NCI-H146 treated with DMSO at 0.1 percent for 48 hours (cell line): ENCODE results near the gene PAF1.

Experiments used
- DNase-seq: peaks from one replicate; lab custom pipeline; 2025; ENCODE audit not compliant: unreplicated experiment; lab: John Stamatoyannopoulos, UW

The PAF1 gene

GRCh38 chr19:39406656-39407409 lies 15.9 kb upstream of the PAF1 start, which contains the start of gene ZFP36:
Gene ZFP36, plus strand, starts transcription at chr19:39406847. Its CDS starts 58 bp downstream, at chr19:39406905.
- DNase-seq: peak; percentile 44

GRCh38 chr19:39405958-39406655 lies 15.2 kb upstream of the PAF1 start:
- no peak for DNase-seq

GRCh38 chr19:39405261-39405957 lies 14.5 kb upstream of the PAF1 start:
- DNase-seq: no peak

GRCh38 chr19:39403331-39404312 lies 12.7 kb upstream of the PAF1 start:
- DNase-seq: peak; percentile 56

GRCh38 chr19:39402346-39403300 lies 11.7 kb upstream of the PAF1 start:
- DNase-seq: peak; percentile 62

GRCh38 chr19:39401549-39402345 lies 10.8 kb upstream of the PAF1 start:
- no peak for DNase-seq

- DNase-seq: no peak
These were observed 10.2 kb upstream of the PAF1 start for GRCh38 chr19:39401070-39401548.

GRCh38 chr19:39400061-39400460 lies 9.2 kb upstream of the PAF1 start:
- DNase-seq: no peak

GRCh38 chr19:39399668-39400050 lies 8.8 kb upstream of the PAF1 start:
- DNase-seq: no peak

GRCh38 chr19:39398297-39398864 lies 7.5 kb upstream of the PAF1 start:
- DNase-seq: no peak

GRCh38 chr19:39397360-39398296 lies 6.7 kb upstream of the PAF1 start:
- peak; percentile 47 for DNase-seq

- DNase-seq: no peak
These were observed 505 bp downstream of the PAF1 start for GRCh38 chr19:39390451-39390750.

GRCh38 chr19:39389631-39390414 lies 1.1 kb downstream of the PAF1 start:
- no peak for DNase-seq

GRCh38 chr19:39388657-39389056 lies 2.2 kb downstream of the PAF1 start:
- DNase-seq: no peak

- no peak for DNase-seq
These were observed 4.3 kb downstream of the PAF1 start for GRCh38 chr19:39386557-39386956.

- no peak for DNase-seq
These were observed 5.1 kb downstream of the PAF1 start for GRCh38 chr19:39385629-39386411.
